B cell (primary cell): ENCODE results near the gene FBXO41. TPM values are rescaled to one million over a fixed set of nuclear protein-coding genes. Genes with fewer than 3 reads are reported as not detected.

Source experiments
- ATAC-seq: fragments of 200-7000 bp; cut with Tn5 transposase; one replicate; pipeline ENCODE4 v1.10.0; 2021; ENCODE audit warnings: low read depth, mild to moderate bottlenecking, moderate number of reproducible peaks, moderate library complexity
- CTCF ChIA-PET: fragments of 350-600 bp; sonication (Branson Sonifier 250); formaldehyde crosslinking; loops from one replicate; lab custom pipeline; 2021; ENCODE audit warnings: antibody characterized with exemption, inconsistent platforms; lab: Charles Lee
- POLR2A ChIA-PET: fragments of 350-600 bp; sonication (Branson Sonifier 250); formaldehyde crosslinking; loops from one replicate; lab custom pipeline; 2021; ENCODE audit warnings: antibody characterized with exemption; lab: Charles Lee
- DNase-seq: peaks from one replicate; pipeline ENCODE4 v3.0.0; 2013
- H2AFZ ChIP-seq: 2 replicates; pipeline ENCODE4 v1.6.1; 2012; ENCODE audit warnings: mild to moderate bottlenecking, low read depth, low read length; ENCODE audit not compliant: insufficient read depth, poor library complexity, severe bottlenecking
- H3K27ac ChIP-seq, 2 donors: 1 replicate in 1 of 2; 2 replicates in 1 of 2; pipeline ENCODE4 v1.5.1; 2012 to 2013; ENCODE audit warnings: low read length in 2 of 2, mild to moderate bottlenecking in 2 of 2, moderate library complexity in 1 of 2
- H3K27me3 ChIP-seq, 4 experiments: fragments of 200-600 bp in 1 of 4; sonication (generic) in 1 of 4; replicated peaks in 1 of 4; 1 replicate in 2 of 4; 2 replicates in 2 of 4; pipeline versions ENCODE4 v1.6.1 to v1.7.0; 2013 to 2016; ENCODE audit warnings: low read length in 3 of 4, mild to moderate bottlenecking in 2 of 4, mixed read lengths in 1 of 4, moderate library complexity in 1 of 4; ENCODE audit not compliant: insufficient read depth in 4 of 4, control insufficient read depth in 3 of 4; ENCODE audit errors: control extremely low read depth in 1 of 4
- H3K36me3 ChIP-seq, 2 experiments: replicated peaks in 1 of 2; 1 replicate in 1 of 2; 2 replicates in 1 of 2; pipeline versions ENCODE4 v1.6.1 to v1.7.1; 2013; ENCODE audit warnings: low read length in 1 of 2; ENCODE audit not compliant: insufficient read depth in 2 of 2, control insufficient read depth in 1 of 2; ENCODE audit errors: control extremely low read depth in 1 of 2, extremely low read depth in 1 of 2
- H3K4me1 ChIP-seq, 2 donors: fragments of 200-600 bp in 1 of 2; sonication (generic) in 1 of 2; 1 replicate in 1 of 2; 2 replicates in 1 of 2; pipeline versions ENCODE4 v1.5.1 to v1.6.1; 2013 to 2017; ENCODE audit warnings: low read length in 2 of 2; ENCODE audit not compliant: control insufficient read depth in 2 of 2, insufficient read depth in 2 of 2
- H3K4me2 ChIP-seq: replicated peaks from 2 replicates; pipeline ENCODE3; 2012; ENCODE audit warnings: mild to moderate bottlenecking, low read depth, low read length; ENCODE audit not compliant: poor library complexity, severe bottlenecking
- H3K4me3 ChIP-seq, 5 experiments: fragments of 200-600 bp in 1 of 5; sonication (generic) in 1 of 5; 1 replicate in 3 of 5; 2 replicates in 2 of 5; pipeline versions ENCODE4 v1.5.1 to v1.7.0; 2011 to 2016; ENCODE audit warnings: low read length in 4 of 5, mild to moderate bottlenecking in 4 of 5, low read depth in 2 of 5, control low read depth in 1 of 5, moderate library complexity in 1 of 5; ENCODE audit not compliant: insufficient read depth in 1 of 5; ENCODE audit errors: control extremely low read depth in 1 of 5, extremely low read depth in 1 of 5
- H3K79me2 ChIP-seq: fragments of 200-600 bp; sonication (generic); one replicate; pipeline ENCODE4 v1.6.0; 2016; ENCODE audit warnings: low read length; ENCODE audit not compliant: control insufficient read depth, insufficient read depth
- H3K9ac ChIP-seq: fragments of 200-600 bp; sonication (generic); 2 replicates; pipeline ENCODE4 v1.6.1; 2017; ENCODE audit warnings: mild to moderate bottlenecking, low read length, moderate library complexity
- H3K9me3 ChIP-seq, 3 donors: one replicate each; pipeline versions ENCODE4 v1.6.1 to v1.7.1; 2013; ENCODE audit warnings: low read length in 2 of 3; ENCODE audit not compliant: control insufficient read depth in 2 of 3, insufficient read depth in 1 of 3; ENCODE audit errors: control extremely low read depth in 1 of 3
- H4K20me1 ChIP-seq: 2 replicates; pipeline ENCODE4 v1.6.0; 2012; ENCODE audit warnings: mild to moderate bottlenecking, low read length; ENCODE audit not compliant: insufficient read depth, control insufficient read depth, poor library complexity, severe bottlenecking
- H3K27ac Mint-ChIP-seq: one replicate; pipeline ENCODE4 v1.8.0; 2021; ENCODE audit warnings: mixed read lengths
- H3K27me3 Mint-ChIP-seq: one replicate; pipeline ENCODE4 v1.8.0; 2021; ENCODE audit warnings: mixed read lengths
- H3K4me1 Mint-ChIP-seq: one replicate; pipeline ENCODE4 v1.8.0; 2021; ENCODE audit warnings: mixed read lengths
- H3K4me3 Mint-ChIP-seq: one replicate; pipeline ENCODE4 v1.8.0; 2021; ENCODE audit warnings: mixed read lengths
- H3K9me3 Mint-ChIP-seq: one replicate; pipeline ENCODE4 v1.8.0; 2022; ENCODE audit warnings: mixed read lengths; ENCODE audit not compliant: insufficient read depth
- EZH2 ChIP-seq: IDR thresholded peaks from 2 replicates; pipeline ENCODE4 v1.6.1; 2012; ENCODE audit warnings: borderline replicate concordance, low read depth, mild to moderate bottlenecking, moderate library complexity, low read length; ENCODE audit not compliant: insufficient read depth, poor library complexity, severe bottlenecking
- WGBS: methylation state at CpG from one replicate; pipeline ENCODE4 v1.1.5; 2013; ENCODE audit warnings: missing lambda C conversion rate; ENCODE audit not compliant: insufficient coverage; 5-methylcytosine and 5-hydroxymethylcytosine counted together
- intact Hi-C: fragments of 100-400 bp; cut with micrococcal nuclease; formaldehyde crosslinking; loops from one replicate; pipeline ENCODE4 v1.10.0; 2022
- polyA minus RNA-seq: library from RNA; depleted of rRNA, polyadenylated mRNA; stranded (reverse); fragments of >200 nt; gene quantifications from 2 replicates; pipeline ENCODE4 v1.2.3, GENCODE V29; 2012
- polyA plus RNA-seq: library from polyadenylated mRNA; depleted of rRNA; stranded (reverse); fragments of >200 nt; gene quantifications from 2 replicates; pipeline ENCODE4 v1.2.3, GENCODE V29; 2012
- total RNA-seq, 2 donors: library from RNA; stranded (reverse); fragments of 120-200 nt in 1 of 2; gene quantifications; 1 replicate in 1 of 2; 2 replicates in 1 of 2; pipeline versions ENCODE4 v1.2.3 to v1.2.4, GENCODE V29; 2013 to 2022
- TF ChIP-seq, protein P1 (sequence below): fragments of 200-600 bp; IDR thresholded peaks from one replicate; pipeline ENCODE4 v1.8.0; 2022; ENCODE audit warnings: antibody characterized with exemption, mild to moderate bottlenecking

FBXO41 gene, protein sequence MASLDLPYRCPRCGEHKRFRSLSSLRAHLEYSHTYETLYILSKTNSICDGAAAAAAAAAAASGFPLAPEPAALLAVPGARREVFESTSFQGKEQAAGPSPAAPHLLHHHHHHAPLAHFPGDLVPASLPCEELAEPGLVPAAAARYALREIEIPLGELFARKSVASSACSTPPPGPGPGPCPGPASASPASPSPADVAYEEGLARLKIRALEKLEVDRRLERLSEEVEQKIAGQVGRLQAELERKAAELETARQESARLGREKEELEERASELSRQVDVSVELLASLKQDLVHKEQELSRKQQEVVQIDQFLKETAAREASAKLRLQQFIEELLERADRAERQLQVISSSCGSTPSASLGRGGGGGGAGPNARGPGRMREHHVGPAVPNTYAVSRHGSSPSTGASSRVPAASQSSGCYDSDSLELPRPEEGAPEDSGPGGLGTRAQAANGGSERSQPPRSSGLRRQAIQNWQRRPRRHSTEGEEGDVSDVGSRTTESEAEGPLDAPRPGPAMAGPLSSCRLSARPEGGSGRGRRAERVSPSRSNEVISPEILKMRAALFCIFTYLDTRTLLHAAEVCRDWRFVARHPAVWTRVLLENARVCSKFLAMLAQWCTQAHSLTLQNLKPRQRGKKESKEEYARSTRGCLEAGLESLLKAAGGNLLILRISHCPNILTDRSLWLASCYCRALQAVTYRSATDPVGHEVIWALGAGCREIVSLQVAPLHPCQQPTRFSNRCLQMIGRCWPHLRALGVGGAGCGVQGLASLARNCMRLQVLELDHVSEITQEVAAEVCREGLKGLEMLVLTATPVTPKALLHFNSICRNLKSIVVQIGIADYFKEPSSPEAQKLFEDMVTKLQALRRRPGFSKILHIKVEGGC
- total RNA-seq (23.7 and 25.2 TPM in 2 replicates), polyA plus RNA-seq (21.8 and 29.6 TPM in 2 replicates), polyA minus RNA-seq (11.3 and 17.6 TPM in 2 replicates)
- total RNA-seq (2013): 5.4 TPM

DNA sequence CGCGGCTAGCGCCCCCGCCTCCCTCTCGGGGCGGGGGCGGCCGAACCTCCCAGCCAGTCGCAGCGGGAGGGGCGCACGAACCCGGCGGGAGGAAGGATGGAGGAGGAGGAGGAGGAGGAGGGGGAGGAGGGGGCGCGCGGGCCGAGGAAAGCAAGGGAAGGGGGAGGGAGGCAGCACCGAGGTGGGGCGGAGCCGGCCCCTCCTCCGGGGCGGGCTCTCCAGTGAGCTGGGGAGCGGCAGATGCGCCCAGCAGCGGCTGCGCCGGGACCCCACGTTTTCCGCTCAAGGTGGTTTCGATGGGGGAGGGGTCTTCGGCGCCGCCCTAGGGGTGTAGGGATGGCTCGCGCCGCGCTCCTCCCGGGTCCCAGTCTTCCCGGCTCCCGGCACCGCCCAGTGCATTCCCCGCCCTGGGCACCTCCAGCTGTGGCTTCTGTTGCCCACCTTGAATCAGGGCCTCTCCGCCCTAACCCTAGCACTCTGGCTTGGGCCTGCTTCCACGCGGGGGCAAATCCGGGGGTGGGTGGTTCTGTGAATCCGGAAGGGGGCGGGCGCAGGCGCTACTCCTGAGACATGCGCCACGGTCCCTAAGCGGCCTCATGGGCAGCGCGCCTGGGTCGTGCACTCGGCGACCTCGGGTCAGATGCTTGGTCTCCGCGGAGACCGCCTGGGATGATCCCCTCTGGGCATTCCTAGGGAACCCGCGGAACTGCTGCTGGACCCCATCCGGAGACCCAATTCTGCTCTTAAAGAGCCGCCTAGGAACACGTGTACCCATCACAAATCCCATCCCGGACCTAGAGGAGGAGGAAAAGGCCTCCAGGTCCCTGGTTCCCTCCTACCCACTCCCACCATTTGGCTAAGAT is at the start of gene FBXO41:
Gene FBXO41 (minus strand): TSS at position 183 of the 863 bp plus-strand sequence. CDS start 14,848 bp downstream, outside the sequence.
- H3K9ac ChIP-seq: peak within 1 kb of the TSS; percentile 80

More for the DNA sequence above, at the start of gene FBXO41:
- CTCF ChIA-PET: interaction anchor here (0.7 to 1.5 kb wide), 3 partner anchors 13 to 107 kb away, joined by 3 to 6 read pairs (median 4); partner anchors contain the start of genes CCT7 and PRADC1
- POLR2A ChIA-PET: interaction anchor here (0.5 to 1.8 kb wide), 7 partner anchors 9 to 1247 kb away, joined by 3 to 20 read pairs (median 3); partner anchors contain the start of genes ALMS1, CCT7, EGR4 and PRADC1
- peak within 1 kb of the TSS; percentile 86 for H3K4me2 ChIP-seq
- H3K4me1 ChIP-seq: peaks cover 21 to 34% of the 10 kb centered on the region in 2 donors
- under 1% methylated on average over 60 of the region's 69 CpGs for WGBS
- peaks cover 0 to 6% (median 0%) of the 10 kb centered on the region in 4 experiments for H3K27me3 ChIP-seq
- H3K4me3 ChIP-seq: peak within 1 kb of the TSS; percentile 40 to 81 (median 75)
- H4K20me1 ChIP-seq: no peaks in the 10 kb centered on the region
- Mint-ChIP-seq H3K4me1 (peaks cover 32% of the 10 kb centered on the region), H3K4me3 (peak within 1 kb of the TSS; percentile 93), H3K27ac (peak within 1 kb of the TSS; percentile 91), H3K27me3 (peaks cover 2% of the 10 kb centered on the region), H3K9me3 (no peaks in the 10 kb centered on the region)
- intact Hi-C loops: loop anchor here (1.0 to 2.0 kb wide), 5 partner anchors 16 to 214 kb away; partner anchors contain the start of genes ALMS1, CCT7, SFXN5 and SMYD5
- H3K9me3 ChIP-seq: no peaks in the 10 kb centered on the region
- TF ChIP-seq EZH2: no peak
- TF ChIP-seq, protein P1, sequence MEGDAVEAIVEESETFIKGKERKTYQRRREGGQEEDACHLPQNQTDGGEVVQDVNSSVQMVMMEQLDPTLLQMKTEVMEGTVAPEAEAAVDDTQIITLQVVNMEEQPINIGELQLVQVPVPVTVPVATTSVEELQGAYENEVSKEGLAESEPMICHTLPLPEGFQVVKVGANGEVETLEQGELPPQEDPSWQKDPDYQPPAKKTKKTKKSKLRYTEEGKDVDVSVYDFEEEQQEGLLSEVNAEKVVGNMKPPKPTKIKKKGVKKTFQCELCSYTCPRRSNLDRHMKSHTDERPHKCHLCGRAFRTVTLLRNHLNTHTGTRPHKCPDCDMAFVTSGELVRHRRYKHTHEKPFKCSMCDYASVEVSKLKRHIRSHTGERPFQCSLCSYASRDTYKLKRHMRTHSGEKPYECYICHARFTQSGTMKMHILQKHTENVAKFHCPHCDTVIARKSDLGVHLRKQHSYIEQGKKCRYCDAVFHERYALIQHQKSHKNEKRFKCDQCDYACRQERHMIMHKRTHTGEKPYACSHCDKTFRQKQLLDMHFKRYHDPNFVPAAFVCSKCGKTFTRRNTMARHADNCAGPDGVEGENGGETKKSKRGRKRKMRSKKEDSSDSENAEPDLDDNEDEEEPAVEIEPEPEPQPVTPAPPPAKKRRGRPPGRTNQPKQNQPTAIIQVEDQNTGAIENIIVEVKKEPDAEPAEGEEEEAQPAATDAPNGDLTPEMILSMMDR: peak; percentile 3
- ATAC-seq (peak; percentile 72), DNase-seq (peak; percentile 81)
- peak within 1 kb of the TSS; percentile 80 to 81 for H3K27ac ChIP-seq
- peaks cover 12% of the 10 kb centered on the region for H3K79me2 ChIP-seq
- H2AFZ ChIP-seq: peak within 1 kb of the TSS; percentile 88
- peaks cover 0 to 2% of the 10 kb centered on the region in 2 experiments for H3K36me3 ChIP-seq
